Activated T-helper 2 cell treated with anti-CD3 and anti-CD28 coated beads, Interferon-gamma antibody, Interleukin-2, Interleukin-4, amounts not matched to agents 10 μg/mL and 5 μg/mL and 100 μg/mL, durations not matched to agents 14 hours and 24 hours and 36 hours (primary cell): ENCODE data around the gene NDC1. TPM values are rescaled to one million over a fixed set of nuclear protein-coding genes. Genes with fewer than 3 reads are reported as not detected.

ENCODE experiments used
- DNase-seq: peaks from one replicate; pipeline ENCODE4 v3.0.0; 2021; ENCODE audit warnings: low spot score
- H3K27ac Mint-ChIP-seq: one replicate; pipeline ENCODE4 v1.8.0; 2021; ENCODE audit warnings: mixed read lengths
- H3K27me3 Mint-ChIP-seq: one replicate; pipeline ENCODE4 v1.8.0; 2021; ENCODE audit warnings: low read depth, mixed read lengths
- H3K36me3 Mint-ChIP-seq: one replicate; pipeline ENCODE4 v1.8.0; 2021; ENCODE audit warnings: low read depth, mixed read lengths
- H3K4me1 Mint-ChIP-seq: one replicate; pipeline ENCODE4 v1.8.0; 2021; ENCODE audit warnings: low read depth, mixed read lengths
- H3K4me3 Mint-ChIP-seq: one replicate; pipeline ENCODE4 v1.8.0; 2021; ENCODE audit warnings: low read depth, mild to moderate bottlenecking, moderate library complexity, mixed read lengths
- H3K9me3 Mint-ChIP-seq: one replicate; pipeline ENCODE4 v1.8.0; 2021; ENCODE audit warnings: mixed read lengths
- intact Hi-C: fragments of 100-400 bp; cut with micrococcal nuclease; formaldehyde crosslinking; loops from one replicate; pipeline ENCODE4 v1.15.1; 2023
- total RNA-seq: library from RNA; stranded (reverse); gene quantifications from 2 replicates; pipeline ENCODE4 v1.2.3, GENCODE V29; 2022

The NDC1 gene
- total RNA-seq, 1 donor from 2014 or later = 32.4 TPM

- Mint-ChIP-seq H3K27ac (no peak overlapping the region), H3K27me3 (peaks cover 30% of the 10 kb centered on the region), H3K4me1 (peaks cover 8% of the 10 kb centered on the region), H3K4me3 (no peak overlapping the region), H3K36me3 (no peaks in the 10 kb centered on the region), H3K9me3 (peaks cover 3% of the 10 kb centered on the region)
- intact Hi-C loops = no loop called here
- DNase-seq = no peak
These were observed 90.3 kb downstream of the NDC1 start for GRCh38 chr1:53747841-53748240.

- H3K4me3 Mint-ChIP-seq = peak overlapping the region; percentile 33
- H3K27me3 Mint-ChIP-seq = peaks cover 57% of the 10 kb centered on the region
- peaks cover 6% of the 10 kb centered on the region for H3K9me3 Mint-ChIP-seq
These were observed 97.4 kb downstream of the NDC1 start for GRCh38 chr1:53740621-53741105.

GRCh38 chr1:53739109-53739681 is 98.9 kb downstream of the NDC1 start, which contains the start of gene GLIS1:
Gene GLIS1 (minus strand): TSS chr1:53739164. CDS start chr1:53738064, 1,100 bp downstream.
- Mint-ChIP-seq H3K27ac (no peak within 1 kb of the TSS), H3K4me1 (no peaks in the 10 kb centered on the region), H3K36me3 (no peaks in the 10 kb centered on the region), H3K9me3 (peaks cover 6% of the 10 kb centered on the region), H3K4me3 (peak within 1 kb of the TSS; percentile 54), H3K27me3 (peaks cover 66% of the 10 kb centered on the region)
- DNase-seq = peak; percentile 56
- intact Hi-C loops = no loop called here

More at GRCh38 chr1:53740621-53741105, 97.4 kb downstream of the NDC1 start:
- no peak overlapping the region for H3K27ac Mint-ChIP-seq
- H3K4me1 Mint-ChIP-seq = no peaks in the 10 kb centered on the region
- H3K36me3 Mint-ChIP-seq = no peaks in the 10 kb centered on the region
- intact Hi-C loops = no loop called here
- no peak for DNase-seq

- H3K4me3 Mint-ChIP-seq = peak overlapping the region; percentile 5
- H3K9me3 Mint-ChIP-seq = peaks cover 6% of the 10 kb centered on the region
- H3K27ac Mint-ChIP-seq = no peak overlapping the region
- no peak for DNase-seq
- intact Hi-C loops = no loop called here
- no peaks in the 10 kb centered on the region for H3K4me1 Mint-ChIP-seq
- H3K36me3 Mint-ChIP-seq = no peaks in the 10 kb centered on the region
- H3K27me3 Mint-ChIP-seq = peaks cover 69% of the 10 kb centered on the region
These were observed 99.6 kb downstream of the NDC1 start for GRCh38 chr1:53738205-53739108.

- Mint-ChIP-seq H3K36me3 (no peaks in the 10 kb centered on the region), H3K4me1 (no peaks in the 10 kb centered on the region), H3K27me3 (peaks cover 66% of the 10 kb centered on the region), H3K9me3 (peaks cover 2% of the 10 kb centered on the region), H3K4me3 (peak overlapping the region; percentile 26), H3K27ac (no peak overlapping the region)
- intact Hi-C loops = no loop called here
- DNase-seq = no peak
These were observed 100.4 kb downstream of the NDC1 start for GRCh38 chr1:53737648-53738204.

GRCh38 chr1:53736290-53736689 is 101.8 kb downstream of the NDC1 start:
- no peaks in the 10 kb centered on the region for H3K4me1 Mint-ChIP-seq
- H3K9me3 Mint-ChIP-seq = no peaks in the 10 kb centered on the region
- intact Hi-C loops = no loop called here
- no peaks in the 10 kb centered on the region for H3K36me3 Mint-ChIP-seq
- DNase-seq = no peak
- peaks cover 71% of the 10 kb centered on the region for H3K27me3 Mint-ChIP-seq
- H3K27ac Mint-ChIP-seq = no peak overlapping the region
- no peak overlapping the region for H3K4me3 Mint-ChIP-seq

GRCh38 chr1:53735681-53736080 is 102.4 kb downstream of the NDC1 start:
- H3K36me3 Mint-ChIP-seq = no peaks in the 10 kb centered on the region
- H3K4me3 Mint-ChIP-seq = no peak overlapping the region
- no peaks in the 10 kb centered on the region for H3K9me3 Mint-ChIP-seq
- no peak overlapping the region for H3K27ac Mint-ChIP-seq
- no peaks in the 10 kb centered on the region for H3K4me1 Mint-ChIP-seq
- peaks cover 66% of the 10 kb centered on the region for H3K27me3 Mint-ChIP-seq
- intact Hi-C loops = no loop called here
- no peak for DNase-seq

- Mint-ChIP-seq H3K27me3 (peaks cover 63% of the 10 kb centered on the region), H3K4me3 (no peak overlapping the region), H3K36me3 (no peaks in the 10 kb centered on the region), H3K27ac (no peak overlapping the region), H3K4me1 (no peaks in the 10 kb centered on the region), H3K9me3 (no peaks in the 10 kb centered on the region)
- DNase-seq = no peak
- intact Hi-C loops = no loop called here
These were observed 102.8 kb downstream of the NDC1 start for GRCh38 chr1:53735261-53735660.

- Mint-ChIP-seq H3K36me3 (no peaks in the 10 kb centered on the region), H3K4me3 (no peak overlapping the region), H3K4me1 (no peaks in the 10 kb centered on the region), H3K27ac (no peak overlapping the region), H3K9me3 (no peaks in the 10 kb centered on the region), H3K27me3 (peaks cover 58% of the 10 kb centered on the region)
- intact Hi-C loops = no loop called here
- DNase-seq = no peak
These were observed 103.4 kb downstream of the NDC1 start for GRCh38 chr1:53734650-53735211.

- H3K36me3 Mint-ChIP-seq = no peaks in the 10 kb centered on the region
- no peak for DNase-seq
- peaks cover 56% of the 10 kb centered on the region for H3K27me3 Mint-ChIP-seq
- H3K27ac Mint-ChIP-seq = no peak overlapping the region
- H3K9me3 Mint-ChIP-seq = no peaks in the 10 kb centered on the region
- no peak overlapping the region for H3K4me3 Mint-ChIP-seq
- H3K4me1 Mint-ChIP-seq = no peaks in the 10 kb centered on the region
- intact Hi-C loops = no loop called here
These were observed 104.0 kb downstream of the NDC1 start for GRCh38 chr1:53733975-53734649.

GRCh38 chr1:53733447-53733931 is 104.6 kb downstream of the NDC1 start:
- H3K4me1 Mint-ChIP-seq = no peaks in the 10 kb centered on the region
- no peaks in the 10 kb centered on the region for H3K36me3 Mint-ChIP-seq
- DNase-seq = no peak
- intact Hi-C loops = no loop called here
- H3K9me3 Mint-ChIP-seq = no peaks in the 10 kb centered on the region
- no peak overlapping the region for H3K27ac Mint-ChIP-seq
- H3K4me3 Mint-ChIP-seq = no peak overlapping the region
- H3K27me3 Mint-ChIP-seq = peaks cover 58% of the 10 kb centered on the region

- intact Hi-C loops = no loop called here
- no peak for DNase-seq
- Mint-ChIP-seq H3K36me3 (no peaks in the 10 kb centered on the region), H3K4me3 (no peak overlapping the region), H3K9me3 (no peaks in the 10 kb centered on the region), H3K4me1 (no peaks in the 10 kb centered on the region), H3K27ac (no peak overlapping the region), H3K27me3 (peaks cover 60% of the 10 kb centered on the region)
These were observed 105.2 kb downstream of the NDC1 start for GRCh38 chr1:53732912-53733317.
